GM21360 (cell line): ENCODE data around the gene ADAM19.

Experiments used
- ATAC-seq: cut with Tn5 transposase; IDR thresholded peaks from one replicate; pipeline ENCODE4 v1.9.1; 2021; ENCODE audit warnings: mild to moderate bottlenecking, moderate library complexity; ENCODE audit not compliant: unreplicated experiment

ADAM19 gene, protein sequence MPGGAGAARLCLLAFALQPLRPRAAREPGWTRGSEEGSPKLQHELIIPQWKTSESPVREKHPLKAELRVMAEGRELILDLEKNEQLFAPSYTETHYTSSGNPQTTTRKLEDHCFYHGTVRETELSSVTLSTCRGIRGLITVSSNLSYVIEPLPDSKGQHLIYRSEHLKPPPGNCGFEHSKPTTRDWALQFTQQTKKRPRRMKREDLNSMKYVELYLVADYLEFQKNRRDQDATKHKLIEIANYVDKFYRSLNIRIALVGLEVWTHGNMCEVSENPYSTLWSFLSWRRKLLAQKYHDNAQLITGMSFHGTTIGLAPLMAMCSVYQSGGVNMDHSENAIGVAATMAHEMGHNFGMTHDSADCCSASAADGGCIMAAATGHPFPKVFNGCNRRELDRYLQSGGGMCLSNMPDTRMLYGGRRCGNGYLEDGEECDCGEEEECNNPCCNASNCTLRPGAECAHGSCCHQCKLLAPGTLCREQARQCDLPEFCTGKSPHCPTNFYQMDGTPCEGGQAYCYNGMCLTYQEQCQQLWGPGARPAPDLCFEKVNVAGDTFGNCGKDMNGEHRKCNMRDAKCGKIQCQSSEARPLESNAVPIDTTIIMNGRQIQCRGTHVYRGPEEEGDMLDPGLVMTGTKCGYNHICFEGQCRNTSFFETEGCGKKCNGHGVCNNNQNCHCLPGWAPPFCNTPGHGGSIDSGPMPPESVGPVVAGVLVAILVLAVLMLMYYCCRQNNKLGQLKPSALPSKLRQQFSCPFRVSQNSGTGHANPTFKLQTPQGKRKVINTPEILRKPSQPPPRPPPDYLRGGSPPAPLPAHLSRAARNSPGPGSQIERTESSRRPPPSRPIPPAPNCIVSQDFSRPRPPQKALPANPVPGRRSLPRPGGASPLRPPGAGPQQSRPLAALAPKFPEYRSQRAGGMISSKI

DNA sequence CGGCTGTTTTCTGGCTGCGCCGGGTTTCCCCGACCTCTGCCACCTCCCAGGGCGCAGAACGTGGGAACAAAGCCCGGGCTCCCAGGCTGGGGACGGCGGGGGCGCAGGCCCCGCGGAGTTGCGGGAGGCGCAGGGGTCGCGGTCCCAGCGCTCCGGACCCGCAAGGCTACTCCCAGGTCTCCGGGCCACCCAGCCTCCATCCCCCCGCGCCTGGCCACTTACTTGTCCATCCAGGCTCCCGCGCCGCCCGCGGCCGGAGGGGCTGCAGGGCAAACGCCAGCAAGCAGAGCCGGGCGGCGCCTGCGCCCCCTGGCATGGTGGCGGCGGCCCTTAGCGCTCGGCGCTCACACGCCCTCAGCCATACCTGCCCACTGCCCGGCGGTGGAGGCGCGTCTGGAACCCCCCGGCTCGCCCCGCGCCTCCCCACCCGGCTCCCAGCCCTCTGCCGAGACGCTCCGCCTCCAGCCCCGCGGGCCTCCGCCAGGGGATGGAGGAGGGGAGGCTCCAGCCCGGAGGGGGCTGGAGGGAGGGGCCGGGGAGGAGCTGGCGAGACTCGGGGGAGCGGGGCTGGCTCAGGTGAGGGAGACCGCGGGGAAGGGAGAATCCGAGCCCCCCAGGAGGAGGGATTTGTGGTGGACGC lies at the start of gene ADAM19:
Gene ADAM19, minus strand, starts transcription at position 395 of the 640 bp plus-strand sequence. Its CDS starts 79 bp downstream, at position 316.
- ATAC-seq: peak; percentile 35

DNA sequence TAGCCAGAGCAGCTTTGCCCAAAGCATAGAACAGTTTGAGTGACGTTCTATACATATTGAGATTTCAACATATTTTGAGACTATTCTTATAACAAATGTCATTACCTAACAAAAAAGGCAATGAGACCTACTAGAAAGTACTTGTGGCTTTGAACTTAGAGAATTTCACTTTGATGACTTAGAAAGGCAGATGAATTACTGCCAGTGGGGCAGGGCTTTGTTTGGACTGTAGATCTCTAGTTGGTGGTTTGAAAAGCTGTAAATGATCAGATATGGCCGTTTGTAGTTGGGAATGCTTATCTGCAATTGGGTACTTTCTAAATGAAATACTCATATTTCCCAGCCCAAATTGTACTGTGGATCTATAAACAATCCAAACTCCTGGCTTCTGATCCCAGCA lies 48.6 kb upstream of the ADAM19 start:
- ATAC-seq: no peak

DNA sequence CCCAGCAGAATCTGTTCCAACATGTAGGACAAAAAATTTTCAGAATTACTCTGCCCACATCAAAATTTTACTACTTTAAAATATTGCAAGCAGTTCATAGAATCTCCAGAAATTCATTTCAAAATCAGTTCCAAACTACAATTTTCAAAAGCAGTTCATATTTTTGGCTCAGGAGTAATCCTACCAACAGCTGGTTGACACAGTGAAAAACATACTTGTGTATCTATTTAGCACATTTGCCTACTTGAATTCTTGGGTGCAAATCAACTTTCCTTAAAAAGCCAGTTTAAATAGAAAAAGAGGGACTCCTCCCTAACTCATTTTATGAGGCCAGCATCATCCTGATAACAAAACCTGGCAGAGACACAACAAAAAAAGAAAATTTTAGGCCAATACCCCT lies 45.2 kb upstream of the ADAM19 start:
- no peak for ATAC-seq

DNA sequence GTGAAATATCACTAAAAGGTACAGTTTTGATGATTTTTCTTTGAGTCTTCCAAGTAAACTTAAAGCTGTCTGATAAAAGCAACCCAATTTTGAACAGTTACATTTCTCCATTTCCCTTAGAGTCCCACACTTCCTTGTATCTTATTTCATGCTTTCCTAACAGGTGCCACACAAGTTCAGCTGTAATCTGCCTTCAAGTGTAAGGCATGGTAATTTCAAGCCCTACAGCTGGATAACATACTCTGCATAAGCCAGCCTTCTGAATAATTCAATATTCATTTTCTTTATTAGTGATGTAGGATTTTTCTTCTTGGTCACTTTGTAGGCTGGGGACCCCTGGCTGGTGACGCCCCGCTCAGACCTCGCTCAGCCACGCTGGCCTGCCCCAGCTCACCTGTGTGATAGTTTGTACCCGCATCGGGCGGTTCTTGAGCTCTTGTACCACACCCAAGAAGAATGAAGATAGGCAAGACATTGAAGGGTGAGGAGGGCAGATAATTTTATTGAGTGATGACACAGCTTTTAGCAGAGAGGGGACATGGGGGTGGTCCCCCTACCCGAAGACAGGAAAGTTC lies 42.7 kb upstream of the ADAM19 start:
- ATAC-seq: no peak

DNA sequence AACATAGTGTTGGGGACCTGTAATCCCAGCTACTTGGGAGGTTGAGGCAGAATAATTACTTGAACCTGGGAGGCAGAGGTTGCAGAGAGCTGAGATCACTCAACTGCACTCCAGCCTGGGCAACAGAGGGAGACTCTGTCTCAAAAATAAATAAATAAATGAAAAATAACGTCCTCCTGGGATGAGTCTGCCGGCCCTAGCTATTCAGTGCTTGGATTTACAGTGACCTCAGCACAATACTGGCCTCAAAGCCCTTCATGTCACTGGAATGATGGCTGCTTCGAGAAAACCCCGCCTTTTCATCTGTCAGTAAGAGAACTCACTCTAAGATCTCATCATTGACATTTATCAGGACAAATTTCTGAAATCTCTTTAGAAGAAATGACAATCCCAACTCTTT lies 41.2 kb upstream of the ADAM19 start:
- ATAC-seq: no peak

DNA sequence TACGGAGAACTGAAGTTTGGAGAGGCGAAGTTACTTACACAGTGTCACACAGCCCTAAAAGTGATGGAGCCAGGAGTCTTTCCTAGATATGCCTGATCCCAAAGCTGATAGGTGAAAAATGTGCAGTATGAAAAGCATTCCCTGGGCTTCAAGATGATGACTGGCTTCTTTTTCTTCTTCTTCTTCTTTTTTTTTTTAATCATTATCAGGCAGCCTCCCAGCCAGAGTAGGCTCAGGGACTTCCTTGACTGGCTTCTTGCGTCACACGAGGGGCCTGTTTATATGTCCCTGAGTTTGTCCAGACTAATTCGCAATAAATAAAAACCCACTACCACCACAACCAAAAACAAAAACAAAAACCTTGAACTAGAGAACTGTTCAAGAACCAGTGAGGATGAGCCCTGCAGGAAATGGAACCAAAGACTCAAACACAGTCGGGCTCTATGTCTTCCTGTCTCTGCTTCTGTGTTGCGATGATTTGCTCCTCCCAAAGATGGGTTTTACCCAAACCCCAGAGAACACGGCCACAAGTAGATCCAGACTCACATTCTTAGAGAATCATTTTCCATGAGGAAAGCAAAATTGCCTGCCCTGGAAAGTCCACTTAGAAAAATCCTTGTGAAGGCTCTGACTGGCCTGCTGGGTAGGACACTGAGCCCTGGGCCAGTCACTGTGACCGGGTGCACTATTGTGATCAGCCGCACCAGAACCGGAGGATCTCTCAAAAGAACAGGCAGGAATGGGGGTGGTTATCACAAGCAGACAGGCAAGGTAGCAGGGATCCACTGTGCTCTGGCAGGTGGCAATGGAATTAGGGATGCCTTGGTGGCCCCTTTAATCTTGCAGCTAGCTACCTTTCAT lies 38.0 kb upstream of the ADAM19 start:
- ATAC-seq: no peak

DNA sequence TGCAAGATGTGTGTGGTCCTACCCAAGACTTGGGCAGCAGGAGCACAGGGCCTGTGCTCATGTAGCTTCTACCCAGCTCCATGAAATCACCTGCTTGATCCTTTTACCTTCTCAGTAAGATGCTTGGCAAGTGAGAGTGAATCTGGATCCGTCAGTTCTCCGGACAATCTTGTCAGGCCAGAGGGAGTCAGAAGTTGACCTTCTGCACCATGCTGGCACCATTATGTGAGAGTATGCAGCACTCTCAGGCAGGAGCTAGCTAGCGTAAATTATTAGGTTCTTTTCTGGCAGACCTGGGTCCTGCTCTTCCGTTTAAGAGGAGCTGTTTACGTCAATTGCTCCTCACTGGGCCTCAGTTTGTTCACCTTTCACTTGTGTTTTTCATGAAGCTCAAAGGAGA lies 37.0 kb upstream of the ADAM19 start:
- no peak for ATAC-seq

DNA sequence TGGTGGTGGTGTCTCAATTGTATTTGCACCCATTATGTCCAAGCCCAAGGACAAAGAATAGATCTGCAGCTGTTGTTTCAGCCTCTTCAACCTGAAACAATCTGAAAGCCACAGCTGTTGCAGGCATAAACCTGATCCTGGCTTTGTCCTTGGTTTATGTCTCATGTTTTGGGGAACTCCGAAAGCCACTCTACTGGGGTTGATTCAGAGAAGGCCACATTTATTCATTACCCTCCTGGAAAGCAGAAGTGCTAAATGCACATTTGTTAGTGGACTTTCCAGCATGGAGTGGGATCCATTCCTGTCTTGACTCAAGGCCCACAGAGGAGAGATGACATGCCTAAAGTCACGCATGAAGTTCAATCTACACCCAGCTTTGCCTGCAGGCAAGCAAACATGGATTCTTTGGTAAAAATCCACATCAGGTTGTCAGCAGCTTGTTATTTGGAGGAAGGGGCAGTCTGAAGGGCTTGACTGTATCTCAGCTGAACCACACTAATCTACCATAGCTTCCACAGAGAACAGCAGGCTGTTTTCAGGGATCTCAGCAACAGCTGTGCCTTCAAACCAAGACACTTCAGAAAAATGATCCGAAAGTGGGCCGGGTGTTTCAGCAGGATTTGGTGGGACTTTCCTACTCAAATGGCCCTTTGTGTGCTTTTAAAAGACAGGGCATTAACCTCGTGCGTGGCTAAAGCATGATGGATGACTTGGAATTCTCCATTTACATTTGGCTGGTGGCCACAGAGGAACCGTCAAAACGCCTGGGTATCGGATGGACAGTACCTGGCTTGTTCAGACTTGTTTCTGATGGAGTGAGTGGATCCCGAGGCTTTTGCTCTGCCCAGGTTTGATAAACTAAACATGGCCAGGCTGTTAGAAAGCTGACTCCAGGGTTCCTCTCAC lies 36.2 kb upstream of the ADAM19 start:
- peak; percentile 70 for ATAC-seq

DNA sequence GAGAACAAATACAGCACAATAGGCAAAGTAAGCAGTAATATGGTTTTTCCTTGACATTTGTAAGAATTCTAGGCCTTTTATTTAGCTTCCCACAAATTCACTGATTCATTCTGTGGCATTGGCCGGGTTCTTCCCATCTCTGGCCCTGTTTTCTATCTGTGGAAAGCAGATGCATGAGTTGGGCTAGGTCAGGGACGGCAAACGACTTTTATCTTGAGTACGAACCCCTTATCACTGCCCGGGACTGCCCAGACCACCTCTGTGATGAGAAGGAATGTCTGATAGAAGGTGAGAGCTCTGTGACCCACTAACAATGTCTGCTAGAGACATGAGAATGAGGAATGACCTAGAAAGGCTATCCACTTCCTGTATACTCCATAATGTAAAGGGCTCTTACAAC lies 35.4 kb upstream of the ADAM19 start:
- no peak for ATAC-seq

DNA sequence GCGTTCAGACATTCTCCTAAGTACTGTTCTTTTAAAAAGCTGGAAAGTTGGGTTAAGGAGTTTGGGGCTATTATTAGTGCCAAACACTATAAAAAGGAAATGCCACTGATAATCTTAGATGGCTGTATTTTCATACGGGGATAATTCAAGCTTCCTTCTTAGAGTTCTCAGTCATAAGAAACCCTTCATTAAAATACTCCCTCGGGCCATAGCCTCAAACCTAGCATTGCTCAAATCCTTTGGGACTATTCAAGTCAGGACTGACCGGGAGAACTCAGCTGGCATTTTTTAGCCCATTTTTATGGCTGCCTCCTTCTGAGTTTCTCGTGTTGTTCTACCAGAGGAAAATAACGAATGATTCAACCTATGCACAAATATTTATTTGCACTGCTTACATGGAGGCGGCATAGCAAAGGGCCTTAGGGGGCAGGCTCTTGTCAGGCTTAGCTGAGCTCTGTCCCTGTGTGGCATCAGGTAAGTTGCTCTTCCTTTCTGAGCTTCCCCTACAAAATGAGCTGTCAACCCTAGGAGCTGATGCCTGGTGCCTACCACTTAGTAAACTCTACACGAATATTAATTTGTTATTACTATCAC lies 33.5 kb upstream of the ADAM19 start:
- ATAC-seq: no peak

DNA sequence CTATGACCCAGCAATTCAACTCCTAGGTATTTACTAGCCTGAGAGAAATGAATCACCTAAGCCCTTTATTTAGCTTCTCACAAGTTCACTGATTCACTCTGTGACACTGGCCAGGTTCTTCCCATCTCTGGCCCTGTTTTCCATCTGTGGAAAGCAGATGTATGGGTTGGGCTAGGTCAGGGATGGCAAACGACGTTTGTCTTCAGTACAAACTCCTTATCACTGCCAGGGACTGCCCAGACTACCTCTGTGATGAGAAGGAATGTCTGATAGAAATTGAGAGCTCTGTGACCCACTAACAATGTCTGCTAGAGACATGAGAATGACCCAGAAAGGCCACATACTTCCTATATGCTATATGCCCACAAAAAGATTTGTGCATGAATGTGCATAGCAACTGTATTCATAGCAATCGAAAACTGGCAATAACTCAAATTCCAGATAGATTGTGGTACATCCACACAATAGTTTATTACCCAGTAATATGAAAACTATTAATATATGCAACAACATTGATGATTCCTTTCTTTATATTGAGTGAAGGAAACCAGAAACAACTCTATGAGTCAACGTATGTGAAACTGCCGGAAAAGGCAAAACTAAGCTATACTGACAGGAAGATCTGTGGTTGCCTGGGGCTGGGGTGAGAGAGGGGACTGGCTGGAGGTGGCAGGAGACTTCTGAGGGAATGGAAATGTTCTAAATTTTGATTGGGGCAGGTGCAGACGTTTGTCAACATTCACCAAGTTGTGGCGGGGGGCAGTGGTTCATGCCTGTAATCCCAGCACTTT lies 32.0 kb upstream of the ADAM19 start:
- no peak for ATAC-seq

DNA sequence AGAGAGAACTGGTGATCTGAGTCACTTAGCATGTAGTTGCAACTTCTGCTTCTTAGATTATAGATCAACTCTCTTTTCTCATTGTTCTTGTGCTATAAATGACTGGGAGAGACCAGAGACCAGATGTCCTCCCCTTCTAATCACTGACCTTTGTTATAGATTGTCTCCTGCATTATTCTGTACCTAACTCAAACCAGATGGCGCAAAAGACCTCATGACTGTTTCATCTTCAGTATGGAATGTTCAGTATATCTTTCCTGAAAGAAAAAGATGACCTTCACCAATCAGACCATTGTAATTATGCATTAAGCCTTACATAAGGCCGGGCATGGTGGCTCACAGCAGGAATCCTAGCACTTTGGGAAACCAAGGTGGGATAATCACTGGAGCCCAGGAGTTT lies 30.5 kb upstream of the ADAM19 start:
- no peak for ATAC-seq

DNA sequence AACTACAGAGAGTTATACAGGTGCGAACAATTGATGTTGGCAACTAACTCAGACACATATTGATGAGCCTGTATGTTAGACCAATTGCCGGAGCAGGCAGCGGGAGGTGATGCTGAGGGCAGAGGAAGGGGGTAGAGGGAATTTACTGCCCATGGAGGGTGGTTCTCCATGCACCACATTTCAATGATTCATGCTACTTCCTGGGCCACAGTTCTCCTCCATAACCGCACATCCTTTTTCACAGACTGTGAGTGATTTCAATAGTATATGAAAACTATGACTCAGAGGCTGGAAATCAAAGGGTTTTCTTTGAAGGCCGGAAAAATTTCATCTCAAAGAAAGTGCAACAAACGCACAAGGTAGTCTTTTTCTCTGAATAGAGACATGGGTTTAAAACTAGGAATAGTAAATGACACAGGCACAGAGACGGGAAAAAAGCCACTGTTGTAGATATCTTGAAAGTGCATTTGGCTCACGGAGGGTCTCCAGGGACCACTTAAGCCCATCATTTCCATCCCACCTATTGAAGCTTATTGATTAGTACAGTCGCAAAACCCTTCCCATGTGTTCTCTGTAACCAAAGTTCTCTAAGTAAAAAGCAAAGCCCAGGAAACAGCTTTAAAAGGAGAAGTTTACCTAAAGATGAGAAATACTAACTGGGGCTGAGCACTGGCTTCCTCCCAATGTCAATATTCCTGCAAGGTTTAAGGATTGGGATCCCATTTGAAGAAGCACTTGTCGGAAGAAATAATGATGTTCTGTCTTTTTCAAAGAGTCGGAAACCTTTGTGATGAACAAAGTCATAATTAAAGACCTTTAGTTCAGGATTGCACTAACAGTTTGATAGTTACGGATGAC lies 28.0 kb upstream of the ADAM19 start:
- ATAC-seq: no peak

DNA sequence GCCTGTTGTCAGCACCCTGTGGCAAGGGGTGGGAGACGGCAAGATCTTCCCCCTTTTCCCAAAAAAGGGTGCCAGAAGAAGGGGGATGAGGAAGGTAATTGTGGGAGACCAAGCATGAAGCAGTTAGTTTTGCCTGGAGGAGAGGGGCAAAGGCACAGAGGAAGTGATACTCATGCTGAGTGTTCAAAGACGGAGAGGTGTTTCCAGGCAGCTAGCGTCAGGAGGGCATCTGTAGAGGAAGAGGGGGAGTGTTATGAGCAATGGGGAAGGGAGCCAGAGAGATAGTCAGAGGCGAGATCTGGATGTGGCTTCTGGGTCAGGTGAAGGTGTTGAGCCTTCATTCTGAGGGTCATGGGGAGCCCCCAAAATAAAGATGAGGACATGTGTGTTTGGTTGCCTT lies 26.9 kb upstream of the ADAM19 start:
- ATAC-seq: peak; percentile 74

DNA sequence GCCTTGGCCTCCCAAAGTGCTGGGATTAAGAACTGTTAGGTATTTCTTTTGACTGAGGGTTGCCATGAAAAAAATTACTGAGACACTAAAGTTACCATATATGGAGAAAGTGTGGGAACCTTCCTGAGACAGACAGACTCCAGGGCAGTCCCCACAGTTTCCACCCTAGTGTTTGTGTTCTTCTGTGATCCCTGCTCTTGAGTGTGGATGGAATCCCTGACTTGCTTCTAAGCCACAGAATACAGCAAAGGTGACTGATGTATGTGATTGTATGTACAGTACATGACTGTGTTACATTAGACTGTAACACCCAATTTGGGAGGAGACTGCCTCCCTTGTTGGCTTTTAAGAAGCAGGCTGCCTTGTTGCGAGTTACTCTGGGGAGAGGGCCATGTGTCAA lies 24.7 kb upstream of the ADAM19 start:
- no peak for ATAC-seq

DNA sequence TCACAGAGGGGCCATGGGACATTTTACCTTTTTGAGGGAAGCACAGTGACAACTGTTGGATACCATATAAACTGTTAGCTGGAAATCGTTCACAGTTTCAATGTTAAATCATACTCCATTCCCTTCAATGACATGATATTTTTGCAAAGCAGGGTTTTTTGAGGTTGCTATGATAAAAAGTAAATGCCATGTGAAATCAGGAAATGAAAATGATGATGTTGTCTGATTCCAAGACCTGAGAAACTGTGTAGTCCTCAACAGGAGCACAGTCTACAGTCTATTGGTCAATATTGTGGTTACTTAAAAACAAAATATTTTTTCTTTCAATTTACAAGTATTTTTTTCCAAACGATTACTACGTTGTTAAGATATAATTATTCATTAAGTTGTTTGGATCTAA lies 24.0 kb upstream of the ADAM19 start:
- no peak for ATAC-seq

DNA sequence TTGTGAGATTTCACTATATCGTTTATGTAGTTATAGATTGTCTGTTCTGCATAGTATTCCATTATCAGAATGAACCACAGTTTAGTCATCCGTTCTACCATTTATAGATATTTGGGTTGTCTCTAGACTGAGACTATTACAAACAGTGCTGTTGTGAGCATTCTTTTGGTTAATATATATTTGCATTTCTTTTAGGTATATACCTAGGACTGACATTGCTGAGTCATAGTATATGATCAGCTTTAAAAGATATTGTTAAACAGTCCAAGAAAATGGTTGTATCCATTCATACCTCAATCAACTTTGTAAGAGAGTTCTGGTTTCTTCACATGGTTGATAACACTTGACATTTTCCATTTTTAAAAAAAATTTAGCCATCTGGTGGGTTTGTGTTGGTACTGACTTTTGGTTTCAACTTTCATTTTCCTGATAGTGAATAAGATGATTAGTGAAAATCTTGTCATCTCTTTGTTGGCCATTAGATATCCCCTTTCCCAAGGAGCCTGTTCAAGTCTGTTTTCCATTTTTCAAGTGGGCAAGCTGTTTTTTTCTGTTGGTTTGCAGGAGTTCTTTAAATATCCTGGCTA lies 22.9 kb upstream of the ADAM19 start:
- no peak for ATAC-seq
